GM19463 (cell line): ENCODE measurements around the gene SPEG.

ENCODE experiments used
- ATAC-seq: cut with Tn5 transposase; IDR thresholded peaks from one replicate; pipeline ENCODE4 v1.9.1; 2021; ENCODE audit warnings: mild to moderate bottlenecking, moderate library complexity; ENCODE audit not compliant: unreplicated experiment

SPEG gene

GRCh38 chr2:219442256-219443015 lies 7.8 kb downstream of the SPEG start:
- ATAC-seq, result no peak

- no peak for ATAC-seq
Observed at GRCh38 chr2:219443016-219443696, 8.5 kb downstream of the SPEG start.

- ATAC-seq, result no peak
Observed at GRCh38 chr2:219443697-219444023, 9.0 kb downstream of the SPEG start.

- ATAC-seq, result no peak
Observed at GRCh38 chr2:219444566-219445091, 10.0 kb downstream of the SPEG start.

GRCh38 chr2:219445220-219445640 lies 10.6 kb downstream of the SPEG start:
- no peak for ATAC-seq

GRCh38 chr2:219446101-219446504 lies 11.5 kb downstream of the SPEG start:
- ATAC-seq, result no peak

DNA sequence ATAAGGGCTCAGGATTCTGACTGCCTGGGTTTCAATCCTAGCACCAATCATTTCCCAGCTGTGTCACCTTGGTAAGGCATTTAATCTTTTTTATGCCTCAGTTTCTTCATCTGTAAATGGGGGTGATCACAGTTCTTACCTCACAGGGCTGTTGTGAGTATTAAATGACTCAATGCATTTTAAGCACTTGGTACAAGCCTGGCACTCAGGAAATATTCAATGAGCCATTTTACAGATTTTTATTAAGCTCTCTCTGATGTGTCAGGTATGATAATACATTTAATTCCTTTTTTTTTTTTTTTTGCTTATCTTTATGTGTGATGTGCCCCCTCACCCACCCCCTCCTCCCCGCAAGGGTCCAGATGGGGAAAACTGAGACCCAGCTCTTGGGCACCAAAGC lies 12.0 kb downstream of the SPEG start:
- no peak for ATAC-seq

GRCh38 chr2:219447242-219448098 lies 12.8 kb downstream of the SPEG start:
- no peak for ATAC-seq

GRCh38 chr2:219448099-219448775 lies 13.6 kb downstream of the SPEG start:
- no peak for ATAC-seq

GRCh38 chr2:219448776-219449341 lies 14.2 kb downstream of the SPEG start:
- no peak for ATAC-seq

DNA sequence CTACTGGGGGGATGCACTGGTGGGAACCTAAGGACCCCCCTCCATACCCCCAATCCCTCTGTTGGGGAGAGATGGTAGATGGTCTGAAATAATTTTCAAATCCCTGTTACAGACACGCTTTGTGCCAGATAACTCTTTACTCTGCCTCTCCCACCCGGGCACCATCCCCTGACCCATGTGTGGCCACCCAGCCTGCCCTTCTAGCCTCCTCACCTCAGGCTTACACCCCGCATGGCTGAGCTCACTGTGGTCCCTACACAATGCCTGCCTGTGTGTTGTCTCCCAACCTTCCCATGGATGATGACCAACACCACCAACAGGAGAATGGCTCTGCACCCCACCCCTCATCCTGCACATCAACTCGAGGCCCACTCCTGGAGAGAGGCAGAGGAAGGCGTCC lies 15.0 kb downstream of the SPEG start:
- ATAC-seq, result no peak

DNA sequence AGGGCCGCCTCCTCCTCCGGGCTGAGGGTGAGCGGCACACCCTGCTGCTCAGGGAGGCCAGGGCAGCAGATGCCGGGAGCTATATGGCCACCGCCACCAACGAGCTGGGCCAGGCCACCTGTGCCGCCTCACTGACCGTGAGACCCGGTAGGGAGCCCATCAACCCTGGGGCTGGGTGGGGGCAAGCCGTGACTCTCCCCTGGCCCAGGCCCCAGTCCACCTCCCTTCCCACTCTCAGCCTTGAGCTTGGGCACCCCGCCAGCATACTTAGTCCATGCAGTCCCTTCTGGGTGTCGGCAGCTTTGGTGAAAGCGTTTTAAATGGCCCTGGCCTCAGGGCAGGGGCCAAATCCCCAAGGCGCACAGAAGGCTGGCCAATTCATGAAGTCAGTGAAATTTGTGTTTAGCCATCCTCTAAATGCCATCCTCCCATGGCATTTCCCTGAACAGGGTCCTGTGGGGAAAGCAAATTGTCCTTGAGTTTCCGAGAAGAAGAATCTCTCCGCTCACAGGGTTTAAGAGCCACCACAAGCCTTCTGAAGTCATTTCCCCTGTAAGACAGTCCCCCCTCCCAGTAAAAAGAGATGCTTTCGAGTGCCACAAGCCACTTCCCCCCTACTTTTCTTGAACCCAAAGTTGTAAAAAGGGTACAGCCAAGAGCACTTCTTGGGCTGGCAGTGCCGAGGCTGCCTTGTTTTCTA lies 17.2 kb downstream of the SPEG start:
- ATAC-seq, result no peak

DNA sequence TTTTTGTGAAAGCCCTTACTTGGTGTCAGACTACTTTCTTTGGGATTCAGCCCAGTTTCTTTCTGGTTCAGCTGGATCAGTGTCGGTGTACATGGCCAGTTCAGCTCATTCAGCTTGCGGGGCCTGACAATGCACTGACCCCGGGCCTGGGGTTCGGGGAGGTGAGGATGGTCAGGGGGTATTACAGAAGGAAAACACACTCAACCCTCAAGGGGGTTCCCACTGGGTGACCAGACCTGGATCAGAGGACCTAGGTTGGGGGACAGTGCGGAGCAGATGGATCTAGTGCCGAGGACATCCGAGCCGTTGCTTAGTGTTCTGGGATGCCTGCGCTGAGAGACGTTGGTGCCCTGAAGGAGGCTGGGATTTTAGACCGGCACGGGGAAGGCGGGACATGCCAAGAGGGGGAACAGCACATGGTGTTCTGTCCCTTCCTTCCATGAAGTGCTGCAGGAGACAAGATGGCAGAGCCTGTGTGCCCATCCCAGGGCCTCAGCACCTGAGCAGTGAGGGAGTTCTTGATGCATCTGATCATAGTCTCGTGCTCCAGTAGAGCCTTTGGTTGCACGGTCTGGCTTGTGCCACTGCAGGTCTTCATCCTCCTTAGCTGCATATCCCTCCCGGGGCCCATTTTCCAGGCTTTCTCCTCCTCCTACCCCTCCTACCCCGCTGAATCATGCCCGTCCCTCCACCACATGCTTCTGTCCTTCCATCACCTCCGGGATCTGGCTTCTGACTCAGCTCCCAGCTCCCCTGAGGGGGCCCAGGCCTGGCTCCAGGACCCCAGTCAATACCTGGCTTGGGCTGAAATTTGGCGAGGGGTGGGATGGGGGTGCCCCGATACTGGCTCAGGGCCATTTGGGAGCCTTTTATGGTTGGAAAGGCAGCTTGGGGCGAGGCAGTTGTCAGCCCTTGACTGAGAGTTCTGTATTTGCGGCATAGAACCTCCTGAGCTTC lies 18.0 kb downstream of the SPEG start:
- no peak for ATAC-seq

GRCh38 chr2:219453671-219454590 lies 19.3 kb downstream of the SPEG start:
- ATAC-seq, result no peak

GRCh38 chr2:219455581-219455980 lies 20.9 kb downstream of the SPEG start:
- ATAC-seq, result no peak

DNA sequence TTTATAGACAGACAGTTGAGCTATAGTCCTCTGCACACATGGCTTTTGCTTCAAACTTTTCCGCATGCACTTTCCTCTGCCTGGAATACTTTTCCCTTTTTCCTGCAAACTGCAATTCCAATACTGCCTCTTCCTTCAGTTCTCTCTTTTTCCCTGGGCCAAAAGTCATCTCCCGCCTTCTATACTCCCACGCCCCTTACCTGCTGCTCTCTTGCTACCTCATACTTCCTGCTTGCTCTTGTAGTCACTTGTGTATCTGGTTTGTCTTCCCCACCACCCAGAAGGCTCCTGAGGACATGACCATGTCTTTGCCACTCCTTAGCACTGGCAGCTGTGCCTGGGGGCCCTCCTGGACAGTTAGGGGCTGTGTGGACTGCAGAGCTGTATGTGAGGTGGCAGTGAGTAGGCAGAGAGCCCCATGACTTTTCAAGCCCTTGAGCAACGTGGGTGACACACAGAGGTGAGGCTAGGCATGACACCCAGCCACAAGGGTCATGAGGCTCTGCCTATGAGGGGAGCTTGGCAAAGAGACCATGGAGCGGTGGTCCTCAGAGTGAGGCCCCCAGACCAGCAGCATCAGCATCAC lies 23.2 kb downstream of the SPEG start:
- no peak for ATAC-seq

- no peak for ATAC-seq
Observed at GRCh38 chr2:219458996-219459395, 24.4 kb downstream of the SPEG start.
